ENCODE data around the gene RERE.

RERE gene

GRCh38 chr1:8343464-8344001 is 473.9 kb downstream of the RERE start:
- H3K27me3 ChIP-seq: no peaks in the 10 kb centered on the region
- no peak for DNase-seq
- no peaks in the 10 kb centered on the region for H3K9me3 ChIP-seq
- no peak overlapping the region for H3K4me3 ChIP-seq (ENCODE audit: low read depth, low read length)
- no peaks in the 10 kb centered on the region for H3K4me1 ChIP-seq
- no peaks in the 10 kb centered on the region for H3K36me3 ChIP-seq
- TF ChIP-seq CTCF (IDR thresholded peaks at IDR 0.05; ENCODE audit: low read depth, low read length): no peak

- H3K27me3 ChIP-seq: no peaks in the 10 kb centered on the region
- H3K4me1 ChIP-seq: no peaks in the 10 kb centered on the region
- no peak for DNase-seq
- TF ChIP-seq CTCF (IDR thresholded peaks at IDR 0.05; ENCODE audit: low read depth, low read length): no peak
- H3K9me3 ChIP-seq: no peaks in the 10 kb centered on the region
- H3K4me3 ChIP-seq (ENCODE audit: low read depth, low read length): no peak overlapping the region
- no peaks in the 10 kb centered on the region for H3K36me3 ChIP-seq
These were observed 474.4 kb downstream of the RERE start for GRCh38 chr1:8343044-8343443.

- Histone ChIP-seq H3K4me1 (no peaks in the 10 kb centered on the region), H3K27me3 (no peaks in the 10 kb centered on the region), H3K4me3 (ENCODE audit: low read depth, low read length) (no peak overlapping the region), H3K36me3 (no peaks in the 10 kb centered on the region), H3K9me3 (no peaks in the 10 kb centered on the region)
- no peak for DNase-seq
- TF ChIP-seq CTCF (IDR thresholded peaks at IDR 0.05; ENCODE audit: low read depth, low read length): no peak
These were observed 475.1 kb downstream of the RERE start for GRCh38 chr1:8342325-8342724.

DNA sequence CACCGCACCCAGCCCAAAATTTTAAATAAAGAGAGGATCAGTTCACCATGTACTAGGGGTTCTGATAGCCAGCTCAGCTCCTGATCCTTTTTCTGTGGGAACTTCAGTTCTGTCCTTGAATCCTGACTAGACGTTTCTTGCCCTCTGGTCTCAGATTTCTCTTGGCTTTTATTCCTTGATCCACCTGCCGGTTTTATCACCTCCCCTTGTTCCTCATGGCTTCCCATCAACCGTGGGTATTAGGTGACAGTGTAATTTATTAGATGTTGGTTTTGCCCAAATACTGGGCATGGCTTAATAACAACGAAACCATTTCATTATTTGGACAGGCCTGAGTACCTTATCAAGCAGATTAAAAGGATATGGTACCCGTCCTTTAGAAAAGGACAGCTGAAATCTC is 477.0 kb downstream of the RERE start:
- TF ChIP-seq CTCF (IDR thresholded peaks at IDR 0.05; ENCODE audit: low read depth, low read length): no peak
- Histone ChIP-seq H3K4me1 (no peaks in the 10 kb centered on the region), H3K9me3 (no peaks in the 10 kb centered on the region), H3K27me3 (no peaks in the 10 kb centered on the region), H3K36me3 (no peaks in the 10 kb centered on the region), H3K4me3 (ENCODE audit: low read depth, low read length) (no peak overlapping the region)
- no peak for DNase-seq

DNA sequence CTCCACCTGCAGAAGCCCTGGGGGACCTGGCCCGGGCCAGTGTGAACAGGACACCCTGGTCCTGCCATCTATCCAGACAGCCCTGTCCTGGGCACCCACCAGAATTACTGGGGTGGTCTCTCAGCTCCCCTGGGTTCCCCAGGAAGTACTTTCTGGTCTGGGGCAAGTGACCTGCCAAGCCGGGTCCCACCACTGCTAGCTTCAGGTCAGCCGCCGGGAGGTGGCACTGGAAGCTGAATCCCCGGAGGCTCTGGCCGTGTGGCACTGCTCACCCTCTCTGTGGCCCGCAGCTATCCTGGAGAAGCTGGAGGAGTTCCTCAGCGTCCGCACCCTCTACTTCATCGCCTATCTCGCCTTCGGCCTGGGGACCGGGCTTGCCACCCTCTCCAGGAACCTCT is 478.2 kb downstream of the RERE start:
- no peak for TF ChIP-seq CTCF (IDR thresholded peaks at IDR 0.05; ENCODE audit: low read depth, low read length)
- H3K36me3 ChIP-seq: no peaks in the 10 kb centered on the region
- DNase-seq: no peak

DNA sequence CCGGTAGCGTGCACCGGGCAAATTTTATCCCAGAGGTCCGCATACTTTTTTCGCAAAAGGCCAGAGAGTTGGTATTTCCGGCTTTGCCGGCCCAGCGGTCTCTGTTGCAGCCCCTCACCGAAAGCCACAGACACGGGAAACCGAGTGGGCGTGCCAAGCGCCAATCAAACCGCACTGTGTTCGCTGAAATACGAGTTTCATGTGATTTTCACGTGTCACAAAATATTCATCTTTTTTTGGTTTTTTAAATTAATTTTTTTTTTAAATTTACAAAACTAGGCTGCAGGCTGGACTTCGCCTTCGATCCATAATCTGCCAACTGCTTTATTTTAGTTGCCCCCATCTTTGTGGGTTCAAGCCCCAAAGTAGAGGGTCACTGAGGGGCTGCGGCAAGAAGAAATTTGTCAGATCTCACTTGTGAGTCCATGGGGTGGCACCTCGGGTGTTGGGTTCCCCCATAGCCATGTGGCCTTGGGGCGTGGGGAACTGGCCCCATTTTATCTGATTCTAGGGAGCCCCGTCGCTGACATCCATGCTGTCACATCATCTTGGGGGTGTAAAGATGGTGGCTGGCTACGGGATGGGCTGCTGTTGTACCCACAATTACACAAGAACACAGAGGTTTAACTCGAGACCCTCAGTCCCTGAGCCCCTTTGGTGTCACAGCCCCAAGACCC is 478.8 kb downstream of the RERE start:
- Histone ChIP-seq H3K36me3 (no peaks in the 10 kb centered on the region), H3K4me3 (ENCODE audit: low read depth, low read length) (no peak overlapping the region), H3K4me1 (no peaks in the 10 kb centered on the region), H3K9me3 (no peaks in the 10 kb centered on the region), H3K27me3 (no peaks in the 10 kb centered on the region)
- no peak for DNase-seq
- no peak for TF ChIP-seq CTCF (IDR thresholded peaks at IDR 0.05; ENCODE audit: low read depth, low read length)

More for the DNA sequence above, 478.2 kb downstream of the RERE start:
- H3K27me3 ChIP-seq: no peaks in the 10 kb centered on the region
- no peaks in the 10 kb centered on the region for H3K9me3 ChIP-seq
- no peak overlapping the region for H3K4me3 ChIP-seq (ENCODE audit: low read depth, low read length)
- no peaks in the 10 kb centered on the region for H3K4me1 ChIP-seq
